Common myeloid progenitor, CD34-positive (primary cell): Measurements from ENCODE around the gene CLTRN.

Experiments
- CTCF ChIA-PET: fragments of 350-600 bp; sonication (Branson Sonifier 250); formaldehyde crosslinking; loops from one replicate; lab custom pipeline; 2021; ENCODE audit warnings: antibody characterized with exemption; lab: Charles Lee
- POLR2A ChIA-PET: fragments of 350-600 bp; sonication (Branson Sonifier 250); formaldehyde crosslinking; loops from one replicate; lab custom pipeline; 2021; ENCODE audit warnings: antibody characterized with exemption; lab: Charles Lee
- DNase-seq, 3 donors: peaks; one replicate each; pipeline versions ENCODE4 v3.0.0 to v3.0.0-alpha.2; 2013
- H3K27ac ChIP-seq, 2 experiments: 1 replicate in 1 of 2; 2 replicates in 1 of 2; pipeline ENCODE4 v1.7.0; 2013; ENCODE audit warnings: inconsistent platforms in 2 of 2, low read length in 2 of 2, mild to moderate bottlenecking in 2 of 2, low read depth in 1 of 2, moderate library complexity in 1 of 2; ENCODE audit not compliant: severe bottlenecking in 2 of 2, insufficient read depth in 1 of 2, poor library complexity in 1 of 2
- H3K27me3 ChIP-seq, 5 experiments: replicated peaks in 2 of 5; 1 replicate in 3 of 5; 2 replicates in 2 of 5; pipeline versions ENCODE4 v1.6.1 to v1.7.0; 2013; ENCODE audit warnings: low read length in 4 of 5, mild to moderate bottlenecking in 2 of 5, moderate library complexity in 2 of 5, inconsistent platforms in 1 of 5; ENCODE audit not compliant: insufficient read depth in 5 of 5, control insufficient read depth in 4 of 5
- H3K36me3 ChIP-seq, 4 experiments: 1 replicate in 2 of 4; 2 replicates in 2 of 4; pipeline versions ENCODE4 v1.6.1 to v1.7.0; 2013; ENCODE audit warnings: low read length in 3 of 4, control low read depth in 1 of 4, mild to moderate bottlenecking in 1 of 4; ENCODE audit not compliant: control insufficient read depth in 4 of 4, insufficient read depth in 4 of 4
- H3K4me1 ChIP-seq, 4 experiments: 1 replicate in 3 of 4; 2 replicates in 1 of 4; pipeline versions ENCODE4 v1.6.1 to v1.7.1; 2013; ENCODE audit warnings: low read length in 3 of 4, mild to moderate bottlenecking in 3 of 4, control low read depth in 1 of 4, inconsistent platforms in 1 of 4, moderate library complexity in 1 of 4; ENCODE audit not compliant: control insufficient read depth in 4 of 4, insufficient read depth in 4 of 4; ENCODE audit errors: control extremely low read depth in 1 of 4
- H3K4me3 ChIP-seq, 7 experiments: 1 replicate in 4 of 7; 2 replicates in 3 of 7; pipeline versions ENCODE4 v1.5.1 to v1.7.0; 2013; ENCODE audit warnings: mild to moderate bottlenecking in 7 of 7, low read length in 6 of 7, moderate library complexity in 6 of 7, inconsistent platforms in 2 of 7, low read depth in 2 of 7, control low read depth in 1 of 7; ENCODE audit not compliant: insufficient read depth in 4 of 7, control insufficient read depth in 1 of 7; ENCODE audit errors: extremely low read depth in 1 of 7
- H3K9me3 ChIP-seq, 5 experiments: 1 replicate in 4 of 5; 2 replicates in 1 of 5; pipeline versions ENCODE4 v1.6.1 to v1.7.1; 2013; ENCODE audit warnings: low read length in 4 of 5, mild to moderate bottlenecking in 2 of 5, inconsistent platforms in 1 of 5, low read depth in 1 of 5, moderate library complexity in 1 of 5; ENCODE audit not compliant: control insufficient read depth in 4 of 5, insufficient read depth in 2 of 5; ENCODE audit errors: control extremely low read depth in 1 of 5
- WGBS: methylation state at CpG from one replicate; pipeline ENCODE4 v1.1.5; 2013; ENCODE audit not compliant: insufficient coverage; 5-methylcytosine and 5-hydroxymethylcytosine counted together

CLTRN gene

GRCh38 chrX:15643786-15644559, 20.6 kb downstream of the CLTRN start:
- H3K9me3 ChIP-seq, result no peaks in the 10 kb centered on the region
- H3K27ac ChIP-seq, result no peak overlapping the region
- POLR2A ChIA-PET, result no interaction called here
- H3K4me3 ChIP-seq, result no peak overlapping the region
- H3K36me3 ChIP-seq, result no peaks in the 10 kb centered on the region
- CTCF ChIA-PET, result no interaction called here
- WGBS, result 91% methylated on average over 4 of the region's 7 CpGs
- H3K27me3 ChIP-seq, result peaks cover 0 to 29% (median 0%) of the 10 kb centered on the region in 5 experiments
- DNase-seq, result no peak
- no peaks in the 10 kb centered on the region for H3K4me1 ChIP-seq

DNA sequence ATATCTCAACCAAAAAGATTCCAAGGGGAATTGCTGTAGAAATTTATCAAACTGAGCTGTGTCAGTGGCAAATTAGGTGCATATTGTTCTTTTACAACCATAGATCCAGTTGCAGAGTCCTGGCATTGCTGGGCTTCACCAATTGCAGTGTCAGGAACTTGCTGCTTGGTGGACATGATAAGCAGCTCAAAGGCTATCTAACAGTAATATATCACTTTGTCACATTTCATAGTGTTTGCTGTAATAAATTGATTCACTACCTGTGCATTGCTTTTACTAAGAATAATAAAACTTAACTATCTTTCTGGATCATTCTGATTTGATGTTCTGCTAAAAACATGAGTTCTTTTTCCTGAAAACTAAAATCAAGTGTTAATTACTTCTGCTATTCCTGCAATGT, 33.0 kb downstream of the CLTRN start:
- H3K27ac ChIP-seq, result no peak overlapping the region
- POLR2A ChIA-PET, result no interaction called here
- H3K4me3 ChIP-seq, result no peak overlapping the region
- CTCF ChIA-PET, result no interaction called here
- H3K4me1 ChIP-seq, result no peaks in the 10 kb centered on the region
- DNase-seq, result no peak
- peaks cover 0 to 4% (median 0%) of the 10 kb centered on the region in 5 experiments for H3K9me3 ChIP-seq
- peaks cover 0 to 13% (median 0%) of the 10 kb centered on the region in 5 experiments for H3K27me3 ChIP-seq
- H3K36me3 ChIP-seq, result no peaks in the 10 kb centered on the region

- ChIA-PET POLR2A (no interaction called here), CTCF (no interaction called here)
These were observed 41.6 kb downstream of the CLTRN start for GRCh38 chrX:15623054-15623453.

DNA sequence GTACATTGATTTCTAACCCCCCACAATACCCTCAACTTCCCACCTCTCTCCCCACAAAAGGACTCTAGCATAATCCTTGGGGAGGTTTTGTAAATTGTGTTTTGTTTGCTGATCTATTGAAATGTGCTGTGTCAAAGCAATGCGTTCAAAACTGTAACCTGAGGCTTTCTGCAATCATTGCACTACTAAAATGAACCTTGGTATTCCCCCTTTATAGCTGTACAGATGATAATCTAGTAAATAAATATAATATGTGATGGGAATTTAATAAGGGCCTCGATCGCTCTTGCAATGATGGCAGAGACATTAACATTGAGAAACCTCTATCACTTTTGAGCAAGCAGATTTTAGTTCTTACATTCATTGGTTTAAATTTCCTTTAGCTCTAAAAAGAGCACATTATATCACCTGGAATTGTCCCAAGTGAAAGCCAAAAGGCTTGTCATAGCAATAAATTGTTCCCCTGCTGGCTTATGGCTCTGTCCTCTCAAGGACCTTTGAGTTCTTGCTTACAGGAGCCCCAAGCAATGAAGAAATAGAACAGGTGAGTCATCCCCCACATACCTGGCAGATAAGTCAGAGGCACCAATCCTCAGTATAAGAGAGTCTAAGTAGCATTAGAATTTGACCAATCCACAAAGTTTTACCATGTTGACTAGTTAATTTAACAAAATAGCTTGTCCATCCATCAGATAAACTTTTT, 45.4 kb downstream of the CLTRN start:
- WGBS, result no CpG with 5 or more reads among the region's 3 CpGs
- ChIA-PET CTCF (no interaction called here), POLR2A (no interaction called here)
- peaks cover 0 to 39% (median 0%) of the 10 kb centered on the region in 5 experiments for H3K27me3 ChIP-seq
- H3K27ac ChIP-seq, result no peak overlapping the region
- no peak overlapping the region for H3K4me3 ChIP-seq
- H3K36me3 ChIP-seq, result no peaks in the 10 kb centered on the region
- H3K4me1 ChIP-seq, result no peaks in the 10 kb centered on the region
- peaks cover 0 to 2% (median 0%) of the 10 kb centered on the region in 5 experiments for H3K9me3 ChIP-seq
- no peak for DNase-seq

More at GRCh38 chrX:15623054-15623453, 41.6 kb downstream of the CLTRN start:
- DNase-seq, result no peak
- Histone ChIP-seq H3K27ac (no peak overlapping the region), H3K27me3 (peaks cover 0 to 38% (median 0%) of the 10 kb centered on the region in 5 experiments), H3K9me3 (peaks cover 0 to 2% (median 0%) of the 10 kb centered on the region in 5 experiments), H3K4me1 (no peaks in the 10 kb centered on the region), H3K4me3 (no peak overlapping the region), H3K36me3 (no peaks in the 10 kb centered on the region)
- 89% methylated on average over 1 of the region's 1 CpG for WGBS

DNA sequence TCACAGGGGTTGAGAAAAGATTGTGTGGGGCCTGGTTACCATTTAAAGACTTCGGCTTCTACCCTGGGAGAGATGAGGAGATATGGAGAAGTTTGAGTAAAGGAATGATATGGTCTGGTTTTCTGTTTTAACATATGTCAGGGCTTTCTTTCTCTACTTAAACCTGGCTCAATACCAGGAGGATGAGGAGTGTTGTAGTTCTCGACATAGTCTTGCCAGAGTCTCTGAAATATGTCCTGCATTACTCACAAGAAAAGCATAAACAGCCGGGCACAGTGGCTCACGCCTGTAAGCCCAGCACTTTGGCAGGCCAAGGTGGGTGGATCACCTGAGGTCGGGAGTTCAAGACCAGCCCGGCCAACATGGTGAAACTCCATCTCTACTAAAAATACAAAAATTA, 47.5 kb downstream of the CLTRN start:
- H3K27me3 ChIP-seq, result peaks cover 0 to 33% (median 0%) of the 10 kb centered on the region in 5 experiments
- no peaks in the 10 kb centered on the region for H3K4me1 ChIP-seq
- WGBS, result 90% methylated on average over 5 of the region's 6 CpGs
- no peaks in the 10 kb centered on the region for H3K36me3 ChIP-seq
- DNase-seq, result no peak
- H3K27ac ChIP-seq, result no peak overlapping the region
- H3K4me3 ChIP-seq, result no peak overlapping the region
- POLR2A ChIA-PET, result no interaction called here
- H3K9me3 ChIP-seq, result no peaks in the 10 kb centered on the region
- CTCF ChIA-PET, result no interaction called here

DNA sequence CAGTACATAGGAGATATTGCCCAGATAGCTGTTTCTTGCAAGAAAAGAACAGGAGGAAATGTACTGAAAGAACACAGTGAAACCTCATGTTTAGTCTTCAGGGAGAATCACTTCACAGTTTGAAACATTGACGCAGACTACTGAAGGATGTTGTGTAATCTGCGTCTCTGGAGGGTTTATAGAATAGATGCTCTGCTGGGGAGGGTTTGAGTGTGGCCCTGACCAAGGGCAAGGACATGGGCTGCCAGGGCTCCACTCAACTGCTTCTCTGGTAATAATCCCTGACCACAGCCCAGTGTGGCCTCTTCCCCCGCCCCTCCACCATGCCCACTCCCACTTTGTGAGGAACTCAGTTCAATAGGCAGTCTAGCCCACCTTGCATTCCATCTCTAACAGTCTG, 48.1 kb downstream of the CLTRN start:
- WGBS, result 69% methylated on average over 3 of the region's 3 CpGs
- POLR2A ChIA-PET, result no interaction called here
- Histone ChIP-seq H3K9me3 (no peaks in the 10 kb centered on the region), H3K27me3 (peaks cover 0 to 35% (median 0%) of the 10 kb centered on the region in 5 experiments), H3K27ac (no peak overlapping the region), H3K4me1 (no peaks in the 10 kb centered on the region), H3K4me3 (no peak overlapping the region), H3K36me3 (no peaks in the 10 kb centered on the region)
- no peak for DNase-seq
- CTCF ChIA-PET, result no interaction called here

DNA sequence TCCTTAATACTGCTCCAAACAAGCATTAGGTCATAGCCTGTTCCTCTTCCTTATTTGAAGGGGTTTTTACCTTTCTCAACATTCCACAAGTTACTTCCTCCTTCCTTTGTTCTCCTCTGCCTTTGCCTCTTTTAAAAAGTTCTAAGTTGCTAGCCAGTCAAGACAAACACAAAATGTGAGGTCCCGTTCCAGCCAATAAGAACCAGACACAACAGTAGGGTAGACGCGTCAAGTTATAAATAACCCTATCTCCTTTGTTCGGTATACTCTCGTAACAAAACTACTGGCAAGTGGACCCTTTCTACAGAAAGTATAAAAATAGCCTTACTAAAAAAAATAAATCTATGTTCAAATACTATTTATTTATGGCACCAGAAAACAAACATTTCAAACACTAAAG, 57.5 kb downstream of the CLTRN start:
- Histone ChIP-seq H3K27me3 (peaks cover 0 to 20% (median 0%) of the 10 kb centered on the region in 5 experiments), H3K4me1 (no peaks in the 10 kb centered on the region), H3K27ac (no peak overlapping the region), H3K9me3 (no peaks in the 10 kb centered on the region), H3K4me3 (no peak overlapping the region), H3K36me3 (no peaks in the 10 kb centered on the region)
- WGBS, result 83% methylated on average over 1 of the region's 5 CpGs
- no peak for DNase-seq
- POLR2A ChIA-PET, result no interaction called here
- CTCF ChIA-PET, result no interaction called here
